GM03348 (cell line): ENCODE data around the gene CNTNAP3B.
"Not testable (repeated sequence)": the region's sequence is repeated elsewhere in the genome, so short reads cannot be mapped to it uniquely, and the experiment has no call there.

Experiments used
- DNase-seq: peaks from one replicate; pipeline ENCODE4 v3.0.0; 2012; ENCODE audit warnings: low spot score

The CNTNAP3B gene

DNA sequence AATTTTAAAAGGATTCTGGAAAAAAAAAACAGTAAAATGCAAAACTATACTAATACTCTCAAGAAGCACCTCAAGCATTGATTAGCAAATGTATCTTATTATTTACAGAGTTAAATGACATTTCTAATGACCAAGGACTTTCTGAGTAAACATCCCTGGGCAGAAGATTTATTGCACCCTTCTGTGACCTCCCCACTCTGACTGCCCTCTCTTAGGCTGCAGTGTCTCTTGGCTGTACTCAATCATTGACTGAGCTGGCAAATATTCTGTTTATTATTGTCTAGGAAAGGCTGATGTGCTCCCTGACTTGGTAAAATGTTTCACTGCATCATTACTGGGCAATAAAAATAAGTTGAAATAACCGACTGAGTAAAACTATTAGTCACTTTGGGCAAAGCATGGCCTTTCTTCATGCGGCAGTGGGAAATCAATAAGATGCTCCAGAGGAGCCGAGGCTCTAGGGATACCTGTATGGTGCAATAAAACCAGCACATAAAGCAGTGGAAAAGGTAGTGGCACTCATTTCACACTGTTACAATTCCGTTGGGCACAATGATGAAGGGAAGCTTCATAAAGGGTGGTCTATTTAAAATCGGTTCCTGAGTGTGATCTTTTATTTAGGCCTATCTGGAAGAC lies 151.1 kb downstream of the CNTNAP3B start:
- DNase-seq, result not testable (repeated sequence)

DNA sequence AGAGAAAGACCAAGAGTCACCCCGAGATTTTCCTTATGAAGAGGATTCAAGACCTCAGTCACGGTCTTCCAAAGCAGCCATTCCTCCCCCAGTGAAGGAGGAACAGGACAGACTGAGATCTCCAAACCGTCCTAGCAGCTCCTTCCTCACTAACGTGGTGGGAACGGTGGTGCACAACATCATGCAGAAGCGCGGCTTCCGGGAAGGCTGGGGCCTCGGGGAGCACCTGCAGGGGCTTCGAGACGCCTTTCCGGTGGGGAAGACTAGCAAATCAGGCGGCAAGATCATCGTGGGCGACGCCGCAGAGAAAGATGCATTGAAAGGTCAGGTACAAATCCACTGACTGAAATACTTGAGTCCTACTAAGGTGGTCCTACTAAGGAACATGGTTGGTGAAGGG lies 154.3 kb downstream of the CNTNAP3B start:
- DNase-seq, result not testable (repeated sequence)

GRCh38 chr9:41953007-41953406 lies 176.2 kb downstream of the CNTNAP3B start:
- DNase-seq, result not testable (repeated sequence)

DNA sequence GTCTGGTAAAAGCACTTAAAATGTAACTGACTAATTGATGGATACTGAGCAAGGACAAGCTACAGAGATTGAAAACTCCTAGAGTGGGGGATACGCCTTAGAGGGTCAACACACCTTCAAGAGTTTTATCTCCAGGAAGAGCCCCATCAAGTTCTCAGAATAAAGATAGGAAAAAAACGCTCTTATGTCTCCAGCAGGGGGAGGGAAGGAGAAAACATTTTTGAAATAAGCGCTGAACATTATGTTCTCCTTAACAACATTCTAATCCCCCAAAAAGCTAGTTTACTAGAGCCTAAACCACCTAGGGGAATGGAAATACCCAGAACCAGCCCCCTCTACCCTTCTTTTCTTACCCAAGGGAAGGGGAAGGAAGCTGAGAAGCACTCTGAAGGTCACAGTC lies 187.5 kb downstream of the CNTNAP3B start:
- not testable (repeated sequence) for DNase-seq

DNA sequence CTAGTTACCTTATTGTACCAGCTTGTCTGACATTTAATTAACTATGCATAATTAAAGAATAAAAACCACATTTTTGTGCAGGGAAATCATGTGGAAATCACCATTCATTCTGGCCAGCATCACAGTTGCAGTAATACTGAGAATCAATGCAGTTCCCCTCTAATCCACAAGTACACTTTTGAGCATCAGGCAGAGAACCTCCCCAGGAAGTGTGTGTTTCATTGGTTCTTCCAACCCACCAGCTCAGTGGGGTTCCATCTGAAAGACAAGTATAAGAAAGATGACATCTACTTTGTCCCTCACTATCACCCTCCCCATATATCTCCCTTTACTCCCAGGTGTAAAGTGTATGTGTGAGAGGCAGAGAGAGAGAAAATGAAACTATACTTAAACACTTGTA lies 191.1 kb downstream of the CNTNAP3B start:
- not testable (repeated sequence) for DNase-seq

- not testable (repeated sequence) for DNase-seq
Observed at GRCh38 chr9:41935727-41936126, 193.5 kb downstream of the CNTNAP3B start.

DNA sequence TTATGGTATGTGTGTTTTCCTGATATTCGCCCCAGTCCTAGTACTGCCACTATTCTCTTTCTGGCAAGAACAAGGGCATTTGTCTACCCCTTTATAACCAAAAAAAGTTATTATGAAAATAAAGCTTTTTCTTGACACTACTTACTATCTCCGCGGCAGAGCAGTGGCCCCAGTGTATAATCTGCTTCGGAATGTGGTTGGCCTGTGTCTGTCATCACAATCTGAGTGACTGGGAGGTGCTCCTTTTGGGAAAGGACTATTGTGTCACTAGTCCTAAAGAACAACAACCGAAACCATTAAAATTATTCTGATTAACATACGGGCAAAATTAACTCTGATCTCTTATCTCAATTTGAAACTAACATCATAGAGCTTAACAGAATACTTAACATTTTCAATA lies 200.1 kb downstream of the CNTNAP3B start:
- not testable (repeated sequence) for DNase-seq

DNA sequence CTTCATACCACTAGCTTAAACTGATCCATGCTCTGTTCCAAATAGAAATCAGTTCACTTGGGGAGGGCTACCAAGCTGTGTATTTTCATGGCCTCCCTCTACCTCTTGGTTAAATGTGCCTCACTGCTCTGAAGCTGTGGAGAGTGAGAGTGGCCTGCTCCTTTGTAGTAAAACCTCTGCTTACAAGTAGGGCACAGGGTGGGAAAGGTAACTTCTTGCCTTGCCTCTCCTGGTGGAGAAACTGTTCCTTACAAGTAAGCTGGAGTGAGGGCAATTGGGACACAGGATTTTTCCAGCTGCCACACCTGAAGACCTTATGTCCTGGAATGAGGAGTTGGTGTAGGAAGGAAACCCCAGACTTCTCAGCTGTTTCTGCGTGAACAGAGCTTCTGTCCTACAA lies 211.9 kb downstream of the CNTNAP3B start:
- DNase-seq, result not testable (repeated sequence)

DNA sequence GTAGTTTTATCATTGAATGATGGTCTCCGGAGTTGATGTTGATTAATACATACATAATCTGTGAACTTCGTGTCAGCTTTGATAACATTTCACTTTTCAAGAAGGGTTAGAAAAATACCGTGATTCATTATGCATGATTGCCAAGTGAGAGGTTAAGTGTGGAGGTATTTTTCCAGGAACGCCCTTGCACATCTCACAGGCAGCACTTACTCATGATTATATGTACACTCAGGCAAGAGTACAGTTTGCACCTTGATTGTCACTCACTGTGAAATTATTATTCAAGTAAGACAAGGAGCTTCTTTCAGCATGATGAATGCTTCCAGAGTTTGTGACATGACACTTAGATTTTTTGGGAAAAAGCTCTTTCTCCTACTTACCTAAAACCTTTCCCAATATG lies 223.7 kb downstream of the CNTNAP3B start:
- not testable (repeated sequence) for DNase-seq

GRCh38 chr9:41902762-41903161 lies 226.5 kb downstream of the CNTNAP3B start:
- DNase-seq, result not testable (repeated sequence)

DNA sequence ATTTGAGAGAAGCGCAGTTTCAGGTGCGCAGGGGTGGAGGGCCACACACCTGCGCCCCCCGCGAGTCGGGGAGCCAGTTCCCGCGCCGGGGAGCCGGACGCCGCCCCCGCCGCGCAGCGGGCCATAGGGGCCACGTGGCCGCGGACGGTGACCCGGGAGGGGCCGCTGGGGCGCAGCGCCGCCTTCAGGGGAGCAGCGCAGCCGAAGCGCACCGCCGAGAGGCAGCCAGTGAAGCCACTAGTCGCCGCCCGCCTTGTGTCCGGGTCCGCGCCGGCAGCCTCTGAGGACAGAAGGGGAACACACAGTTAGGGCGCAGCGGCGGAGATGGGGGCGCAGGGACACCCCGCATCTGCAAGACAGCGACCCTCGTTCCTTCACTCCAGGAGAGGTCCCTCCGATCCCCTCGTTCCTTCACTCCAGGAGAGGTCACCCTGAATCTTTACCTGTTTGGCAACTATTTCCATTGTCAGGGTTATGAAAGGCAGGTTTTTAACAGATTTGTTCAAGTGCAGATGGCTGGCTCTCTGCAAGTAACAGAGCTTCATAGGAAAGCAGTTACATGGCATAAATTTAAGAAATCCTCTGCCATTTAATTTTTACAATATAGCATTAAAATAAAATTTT lies 230.4 kb downstream of the CNTNAP3B start:
- not testable (repeated sequence) for DNase-seq

DNA sequence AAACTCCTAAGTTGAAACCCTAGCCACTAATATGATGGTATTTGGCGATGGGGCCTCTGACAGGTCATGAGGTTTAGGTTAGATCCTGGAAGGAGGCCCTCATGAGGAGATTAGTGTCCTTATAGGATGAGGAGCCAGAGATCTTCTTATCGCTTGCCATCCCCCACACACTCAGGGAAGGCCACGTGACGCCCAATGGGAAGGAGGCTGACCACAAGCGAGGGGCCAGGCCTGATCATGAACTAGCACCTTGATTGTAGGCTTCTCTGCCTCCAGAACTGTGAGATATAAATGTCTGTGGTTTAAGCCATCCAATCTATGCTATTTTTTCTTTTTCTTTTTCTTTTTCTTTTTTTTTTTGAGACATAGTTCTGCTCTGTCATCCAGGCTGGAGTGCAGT lies 254.7 kb downstream of the CNTNAP3B start:
- DNase-seq, result not testable (repeated sequence)

DNA sequence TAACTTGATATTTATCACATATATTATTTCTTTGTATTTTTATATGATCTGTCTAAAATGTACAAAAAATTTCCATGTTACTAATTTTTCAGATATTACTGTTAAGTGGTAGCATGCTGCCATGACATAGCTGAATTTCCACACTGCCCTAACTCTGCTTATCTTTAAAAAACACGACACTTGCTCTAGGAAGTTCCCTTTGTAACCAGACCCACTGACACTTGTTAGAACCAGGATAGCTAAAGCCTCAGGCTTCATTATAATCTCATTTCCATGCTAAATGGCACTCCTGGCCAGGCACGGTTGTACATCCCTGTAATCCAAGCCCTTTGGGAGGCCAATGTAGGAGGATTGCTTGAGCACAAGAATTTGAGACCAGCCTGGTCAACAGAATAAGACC lies 273.8 kb downstream of the CNTNAP3B start:
- not testable (repeated sequence) for DNase-seq

- DNase-seq, result not testable (repeated sequence)
Observed at GRCh38 chr9:41851848-41852740, 277.1 kb downstream of the CNTNAP3B start.

- not testable (repeated sequence) for DNase-seq
Observed at GRCh38 chr9:41847829-41848228, 281.4 kb downstream of the CNTNAP3B start.
